Measurements from ENCODE around the gene ZNF285.
"Not testable (repeated sequence)": the region's sequence is repeated elsewhere in the genome, so short reads cannot be mapped to it uniquely, and the experiment has no call there.

The ZNF285 gene

GRCh38 chr19:44401139-44402115 lies at the start of gene ZNF285:
TSS of gene ZNF285 (minus strand) at chr19:44401608. CDS start at chr19:44397213, 4,395 bp downstream.
- Histone ChIP-seq H3K4me1 (peaks cover 8% of the 10 kb centered on the region; the same call in 1 of the 2 replicates), H3K9ac (peak within 1 kb of the TSS; percentile 64), H3K36me3 (peaks cover 14% of the 10 kb centered on the region), H3K9me3 (peaks cover 56% of the 10 kb centered on the region), H3K4me3 (peak within 1 kb of the TSS; percentile 74), H3K4me2 (peak within 1 kb of the TSS; percentile 79), H3K27me3 (no peaks in the 10 kb centered on the region), H3K27ac (peak within 1 kb of the TSS; percentile 46; the same call in 1 of the 2 replicates), H4K20me1 (no peaks in the 10 kb centered on the region)
- no peak for TF ChIP-seq Cebpa-rat (IDR thresholded peaks at IDR 0.05)

- Histone ChIP-seq H3K9me3 (peaks cover 88% of the 10 kb centered on the region), H3K4me1 (no peaks in the 10 kb centered on the region), H3K4me3 (no peak within 1 kb of the TSS), H3K27me3 (no peaks in the 10 kb centered on the region), H3K36me3 (no peaks in the 10 kb centered on the region), H3K9ac (no peak within 1 kb of the TSS), H3K27ac (no peak within 1 kb of the TSS), H4K20me1 (no peaks in the 10 kb centered on the region), H3K4me2 (no peak within 1 kb of the TSS)
- TF ChIP-seq Cebpa-rat (IDR thresholded peaks at IDR 0.05), result no peak
These were observed 46.7 kb upstream of the ZNF285 start, which contains the start of gene ZNF229 for GRCh38 chr19:44447916-44448674. TSS of gene ZNF229 (minus strand) at chr19:44448472. CDS start at chr19:44442847, 5,625 bp downstream.

GRCh38 chr19:44438441-44438840 lies 37.0 kb upstream of the ZNF285 start:
- Histone ChIP-seq H3K4me3 (no peak overlapping the region), H3K27ac (no peak overlapping the region), H3K4me2 (no peak overlapping the region), H3K36me3 (no peaks in the 10 kb centered on the region), H3K9ac (no peak overlapping the region), H3K9me3 (peaks cover 50% of the 10 kb centered on the region), H3K4me1 (no peaks in the 10 kb centered on the region), H3K27me3 (no peaks in the 10 kb centered on the region), H4K20me1 (no peaks in the 10 kb centered on the region)
- no peak for TF ChIP-seq Cebpa-rat (IDR thresholded peaks at IDR 0.05)

- no peak for TF ChIP-seq Cebpa-rat (IDR thresholded peaks at IDR 0.05)
These were observed 34.0 kb upstream of the ZNF285 start for GRCh38 chr19:44435441-44435840.

GRCh38 chr19:44430956-44431355 lies 29.5 kb upstream of the ZNF285 start:
- no peaks in the 10 kb centered on the region for H3K27me3 ChIP-seq
- H3K4me1 ChIP-seq, result peaks cover 15% of the 10 kb centered on the region
- no peak for TF ChIP-seq Cebpa-rat (IDR thresholded peaks at IDR 0.05)
- H3K4me2 ChIP-seq, result no peak overlapping the region
- no peaks in the 10 kb centered on the region for H3K36me3 ChIP-seq
- H3K4me3 ChIP-seq, result no peak overlapping the region
- no peak overlapping the region for H3K9ac ChIP-seq
- H3K27ac ChIP-seq, result no peak overlapping the region
- no peaks in the 10 kb centered on the region for H4K20me1 ChIP-seq
- H3K9me3 ChIP-seq, result peaks cover 77% of the 10 kb centered on the region

More at GRCh38 chr19:44435441-44435840, 34.0 kb upstream of the ZNF285 start:
- H3K36me3 ChIP-seq, result no peaks in the 10 kb centered on the region
- no peak overlapping the region for H3K4me3 ChIP-seq
- H3K27ac ChIP-seq, result no peak overlapping the region
- H3K4me1 ChIP-seq, result no peaks in the 10 kb centered on the region
- H3K4me2 ChIP-seq, result no peak overlapping the region
- peaks cover 66% of the 10 kb centered on the region for H3K9me3 ChIP-seq
- no peaks in the 10 kb centered on the region for H4K20me1 ChIP-seq
- no peak overlapping the region for H3K9ac ChIP-seq
- no peaks in the 10 kb centered on the region for H3K27me3 ChIP-seq

GRCh38 chr19:44415553-44415952 lies 14.1 kb upstream of the ZNF285 start:
- peaks cover 46% of the 10 kb centered on the region for H3K9me3 ChIP-seq
- not testable (repeated sequence) for H3K36me3 ChIP-seq, H3K4me2 ChIP-seq, H4K20me1 ChIP-seq, H3K4me3 ChIP-seq, H3K9ac ChIP-seq, H3K27me3 ChIP-seq, H3K27ac ChIP-seq, H3K4me1 ChIP-seq

GRCh38 chr19:44389268-44389667 lies 12.1 kb downstream of the ZNF285 start:
- peaks cover 75% of the 10 kb centered on the region for H3K36me3 ChIP-seq
- not testable (repeated sequence) for H3K4me1 ChIP-seq, H3K27me3 ChIP-seq, H4K20me1 ChIP-seq, H3K9ac ChIP-seq, H3K27ac ChIP-seq, H3K4me3 ChIP-seq, H3K4me2 ChIP-seq
- peaks cover 25% of the 10 kb centered on the region for H3K9me3 ChIP-seq

- no peak for TF ChIP-seq Cebpa-rat (IDR thresholded peaks at IDR 0.05)
- Histone ChIP-seq H3K27ac (no peak overlapping the region), H3K4me1 (no peaks in the 10 kb centered on the region), H3K9me3 (peaks cover 8% of the 10 kb centered on the region; the same call in 1 of the 2 replicates), H3K36me3 (no peaks in the 10 kb centered on the region), H3K4me2 (no peak overlapping the region), H3K9ac (no peak overlapping the region), H4K20me1 (no peaks in the 10 kb centered on the region), H3K4me3 (no peak overlapping the region), H3K27me3 (no peaks in the 10 kb centered on the region)
These were observed 26.6 kb downstream of the ZNF285 start for GRCh38 chr19:44374789-44375188.

- Histone ChIP-seq H3K27ac (no peak overlapping the region), H3K9ac (no peak overlapping the region), H3K4me1 (no peaks in the 10 kb centered on the region), H3K36me3 (no peaks in the 10 kb centered on the region), H3K9me3 (peaks cover 8% of the 10 kb centered on the region; the same call in 1 of the 2 replicates), H3K4me2 (no peak overlapping the region), H3K27me3 (no peaks in the 10 kb centered on the region), H4K20me1 (no peaks in the 10 kb centered on the region), H3K4me3 (no peak overlapping the region)
- TF ChIP-seq Cebpa-rat (IDR thresholded peaks at IDR 0.05), result no peak
These were observed 29.5 kb downstream of the ZNF285 start for GRCh38 chr19:44371815-44372480.
